CD4-positive, alpha-beta T cell treated with Interleukin-10 for 1 hour (primary cell): Measurements from ENCODE around the gene CROCC2.

Experiments
- DNase-seq: peaks from one replicate; pipeline ENCODE4 v3.0.0-alpha.2; 2020

Gene CROCC2

GRCh38 chr2:241005569-241005968 lies 99.4 kb downstream of the CROCC2 start:
- DNase-seq, result no peak

GRCh38 chr2:241006412-241006811 lies 100.3 kb downstream of the CROCC2 start:
- DNase-seq, result no peak

- no peak for DNase-seq
Observed at GRCh38 chr2:241007111-241007510, 101.0 kb downstream of the CROCC2 start.

GRCh38 chr2:241007880-241008710 lies 102.0 kb downstream of the CROCC2 start:
- no peak for DNase-seq

- no peak for DNase-seq
Observed at GRCh38 chr2:241008711-241009121, 102.6 kb downstream of the CROCC2 start.

DNA sequence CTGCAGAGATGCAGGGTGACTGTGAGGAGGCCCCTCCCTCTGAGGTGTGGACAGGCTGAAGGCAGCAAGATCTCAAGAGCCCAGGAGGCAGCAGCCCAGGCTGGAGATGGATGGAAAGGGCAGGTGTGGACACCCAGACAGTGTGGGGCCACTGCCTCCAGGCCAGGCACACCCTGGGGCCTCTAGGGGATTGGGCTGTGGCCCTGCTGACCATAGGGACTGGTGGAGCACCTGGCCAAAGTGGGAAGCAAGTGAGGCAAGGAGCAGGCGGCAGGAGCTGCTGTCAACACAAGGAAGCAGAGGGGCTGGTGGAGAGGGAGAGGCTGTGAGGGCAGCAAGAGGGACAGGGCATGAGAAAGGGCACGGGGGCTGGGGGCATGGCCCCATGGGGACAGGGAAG lies 103.1 kb downstream of the CROCC2 start:
- DNase-seq, result no peak

DNA sequence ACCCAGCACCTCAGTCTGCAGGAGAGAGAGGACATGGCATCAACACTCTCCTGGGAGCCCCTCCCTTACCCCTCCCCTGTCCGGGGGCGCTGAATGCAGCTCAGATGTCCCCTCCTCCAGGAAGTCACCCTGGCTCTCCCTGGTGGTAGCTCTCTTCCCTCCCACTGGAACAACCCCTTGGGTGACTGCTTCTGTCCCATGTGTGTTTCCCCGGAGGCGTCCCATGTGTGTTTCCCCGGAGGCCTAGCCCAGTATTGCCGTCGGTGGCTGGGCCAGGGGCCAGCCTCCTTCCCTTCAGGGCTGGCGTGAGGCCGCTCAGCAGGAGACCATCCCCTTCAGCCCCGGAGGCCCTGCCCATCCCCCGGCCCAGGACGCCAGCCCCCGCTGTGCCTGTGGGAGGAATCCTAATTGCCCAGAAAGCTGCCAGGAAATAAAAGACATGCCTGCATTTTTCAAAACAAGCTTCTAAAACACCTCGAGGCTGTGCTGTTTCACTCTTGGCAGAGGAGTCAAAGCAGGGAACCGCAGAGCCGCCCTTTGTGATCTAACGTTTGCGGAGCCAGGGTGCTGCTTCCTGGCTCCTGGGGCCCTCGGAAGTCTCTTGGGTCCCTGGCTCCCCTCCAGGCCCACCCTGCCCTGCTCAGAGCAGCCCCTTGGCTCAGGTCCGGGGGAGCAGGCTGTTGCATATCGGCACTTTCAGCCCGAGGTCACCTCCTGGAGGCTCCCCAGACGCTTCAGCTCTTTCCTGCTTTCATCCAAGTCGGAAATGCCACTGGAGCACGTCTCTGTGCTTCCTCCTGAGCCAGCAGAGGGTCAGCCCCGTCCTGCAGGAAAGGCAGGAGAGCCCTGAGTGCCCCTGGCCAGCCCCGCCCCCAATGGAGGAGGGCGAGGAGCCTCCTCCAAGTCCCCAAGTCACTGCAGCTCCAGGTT lies 103.7 kb downstream of the CROCC2 start:
- DNase-seq, result peak; percentile 28

DNA sequence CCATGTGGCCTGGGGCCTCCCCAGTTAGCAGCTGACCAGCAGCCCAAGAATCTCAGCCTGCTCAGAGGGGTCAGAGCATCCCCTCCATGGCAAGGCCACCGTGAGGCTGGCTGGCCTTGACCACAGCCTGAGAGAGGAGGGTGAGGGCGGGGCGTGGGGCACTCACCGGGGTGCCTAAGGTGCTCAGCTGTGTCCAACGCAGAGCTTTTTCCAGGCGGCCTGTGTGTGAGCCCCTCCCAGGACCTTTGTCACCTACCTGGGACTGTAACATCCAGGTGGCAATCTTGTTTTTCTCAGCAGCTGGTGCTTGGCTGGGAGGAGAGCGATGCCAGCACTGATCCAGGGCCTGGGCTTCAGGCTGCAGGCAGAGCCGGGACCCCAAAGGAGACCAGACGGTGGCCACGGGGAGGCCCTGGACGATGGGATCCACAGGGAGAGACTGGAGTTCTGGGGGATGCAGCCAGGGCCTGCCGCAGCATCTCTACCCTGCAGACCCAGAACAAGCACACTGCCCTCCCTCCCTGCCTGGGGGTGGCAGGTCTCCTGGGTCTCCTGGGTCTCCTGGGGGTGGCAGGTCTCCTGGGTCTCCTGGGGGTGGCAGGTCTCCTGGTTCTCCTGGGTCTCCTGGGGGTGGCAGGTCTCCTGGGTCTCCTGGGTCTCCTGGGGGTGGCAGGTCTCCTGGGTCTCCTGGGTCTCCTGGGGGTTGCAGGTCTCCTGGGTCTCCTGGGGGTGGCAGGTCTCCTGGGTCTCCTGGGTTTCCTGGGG lies 104.6 kb downstream of the CROCC2 start:
- DNase-seq, result no peak

GRCh38 chr2:241011296-241011600 lies 105.1 kb downstream of the CROCC2 start:
- DNase-seq, result no peak

DNA sequence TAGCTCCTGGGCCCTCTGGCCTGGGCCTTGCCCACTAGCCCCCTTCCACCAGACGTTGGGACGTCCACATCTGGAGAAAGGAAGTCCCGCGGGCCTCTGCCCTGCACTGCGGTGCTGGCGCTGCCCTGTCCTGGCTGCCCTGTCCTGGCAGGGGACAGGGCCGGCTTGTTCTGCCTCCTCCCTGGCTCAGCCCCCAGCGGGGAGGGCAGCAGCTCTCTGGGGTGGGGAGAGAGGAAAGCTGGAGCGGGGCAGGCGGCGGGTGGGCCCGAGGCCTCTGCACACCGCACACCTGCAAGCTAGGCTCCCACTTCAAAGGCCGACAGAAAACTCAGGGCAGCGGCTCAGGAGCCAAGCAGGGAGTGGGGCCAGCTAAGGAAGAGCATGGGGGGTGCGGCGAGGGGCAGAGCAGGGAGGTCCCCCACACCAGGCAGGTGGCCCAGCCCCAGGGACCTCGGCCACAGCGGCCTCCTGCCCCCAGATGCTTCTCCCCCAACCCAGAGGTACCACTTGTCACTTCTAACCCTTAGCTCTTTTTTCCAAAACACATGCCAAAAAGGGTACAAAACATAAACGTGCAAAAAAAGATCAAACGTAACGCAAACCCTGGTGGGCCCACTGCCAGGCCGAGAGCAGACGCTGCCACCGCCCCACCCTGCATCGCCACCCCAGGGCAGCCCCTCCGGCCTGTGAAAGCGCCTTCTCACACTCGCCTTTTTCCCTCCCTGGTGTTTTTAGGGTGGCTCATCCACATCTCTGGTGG lies 105.8 kb downstream of the CROCC2 start:
- no peak for DNase-seq

DNA sequence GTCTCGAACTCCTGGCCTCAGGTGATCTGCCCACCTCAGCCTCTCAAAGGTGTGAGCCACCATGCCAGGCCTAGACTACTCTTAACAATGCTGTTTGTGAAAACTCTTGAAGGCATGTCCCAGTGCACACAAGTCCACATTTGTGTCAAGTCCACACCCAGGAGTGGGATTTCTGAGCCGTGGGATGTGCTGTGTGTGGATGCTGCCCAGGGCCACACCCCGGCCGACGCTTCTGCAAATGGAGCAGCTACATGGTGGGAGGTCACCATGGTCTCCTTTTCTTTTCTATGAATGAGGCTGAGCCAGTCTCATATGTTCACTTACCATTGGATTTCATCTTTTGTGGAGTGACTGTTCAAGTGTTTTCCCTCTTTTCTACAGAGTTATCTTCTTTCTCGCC lies 108.1 kb downstream of the CROCC2 start:
- DNase-seq, result no peak

DNA sequence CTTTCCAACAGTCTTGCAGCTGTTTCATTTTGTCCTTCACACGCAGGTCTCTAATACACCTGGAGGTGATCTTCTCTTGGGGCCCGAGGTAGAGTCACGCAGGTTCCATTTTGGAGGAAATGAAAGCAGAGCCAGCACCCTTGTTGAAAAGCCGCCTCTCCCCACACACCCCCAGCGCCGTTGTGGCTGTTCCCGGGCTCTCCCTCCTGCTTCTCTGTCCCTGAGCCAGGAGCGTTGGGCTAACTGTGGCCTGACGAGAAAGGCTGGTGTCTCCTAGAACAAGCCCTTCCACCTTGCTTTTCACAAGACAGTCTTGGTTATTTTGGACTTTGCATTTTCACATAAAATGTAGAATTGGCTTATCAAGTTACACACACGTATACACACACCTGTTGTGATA lies 108.6 kb downstream of the CROCC2 start:
- no peak for DNase-seq

DNA sequence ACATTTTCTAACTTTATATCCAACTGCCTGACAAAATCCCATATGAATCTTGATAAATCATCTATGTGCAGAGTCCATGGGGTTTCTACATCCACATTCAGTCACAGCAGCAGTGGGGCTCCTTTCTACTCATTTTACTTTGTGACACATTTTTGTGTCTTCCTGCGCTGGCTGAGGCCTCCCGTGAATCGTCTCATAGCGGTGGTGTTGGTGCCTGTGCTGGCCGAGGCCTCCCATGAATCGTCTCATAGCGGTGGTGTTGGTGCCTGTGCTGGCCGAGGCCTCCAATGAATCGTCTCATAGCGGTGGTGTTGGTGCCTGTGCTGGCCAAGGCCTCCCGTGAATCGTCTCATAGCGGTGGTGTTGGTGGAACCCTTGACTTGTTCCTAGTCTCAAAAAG lies 109.3 kb downstream of the CROCC2 start:
- DNase-seq, result no peak

DNA sequence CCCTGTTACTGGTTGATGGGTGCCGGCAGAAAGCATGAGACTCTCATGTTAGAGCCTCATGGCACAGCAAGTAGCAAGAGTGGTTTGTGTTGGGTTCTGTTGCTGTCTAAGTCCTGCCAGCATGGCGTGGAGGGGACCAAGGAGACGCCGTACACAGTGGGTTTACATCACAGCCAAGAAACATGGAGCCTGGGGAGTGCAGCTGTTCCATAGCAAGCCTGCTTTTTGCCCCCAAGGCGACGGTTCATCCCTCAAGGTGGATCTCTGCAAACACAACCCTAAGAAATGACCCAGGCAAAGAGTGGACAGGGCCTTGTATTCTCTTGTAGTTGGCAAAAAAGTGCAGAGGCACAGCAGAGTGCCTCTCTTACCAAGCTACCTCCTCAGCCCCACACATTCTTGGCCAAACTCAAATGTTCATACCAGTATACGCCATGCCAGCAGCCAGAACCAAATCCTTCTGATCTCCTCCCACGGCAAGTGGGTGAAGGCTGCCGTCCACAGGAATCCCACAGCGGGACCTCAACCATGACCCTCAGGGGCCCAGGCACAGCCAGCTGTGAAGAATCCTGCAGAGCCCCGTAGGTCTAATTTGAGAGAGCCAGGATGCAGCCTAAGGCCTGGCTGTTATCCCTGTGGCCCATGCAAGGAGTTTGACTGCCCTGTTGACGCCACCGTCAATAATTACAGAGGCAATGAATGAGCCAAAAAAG lies 111.2 kb downstream of the CROCC2 start:
- no peak for DNase-seq

DNA sequence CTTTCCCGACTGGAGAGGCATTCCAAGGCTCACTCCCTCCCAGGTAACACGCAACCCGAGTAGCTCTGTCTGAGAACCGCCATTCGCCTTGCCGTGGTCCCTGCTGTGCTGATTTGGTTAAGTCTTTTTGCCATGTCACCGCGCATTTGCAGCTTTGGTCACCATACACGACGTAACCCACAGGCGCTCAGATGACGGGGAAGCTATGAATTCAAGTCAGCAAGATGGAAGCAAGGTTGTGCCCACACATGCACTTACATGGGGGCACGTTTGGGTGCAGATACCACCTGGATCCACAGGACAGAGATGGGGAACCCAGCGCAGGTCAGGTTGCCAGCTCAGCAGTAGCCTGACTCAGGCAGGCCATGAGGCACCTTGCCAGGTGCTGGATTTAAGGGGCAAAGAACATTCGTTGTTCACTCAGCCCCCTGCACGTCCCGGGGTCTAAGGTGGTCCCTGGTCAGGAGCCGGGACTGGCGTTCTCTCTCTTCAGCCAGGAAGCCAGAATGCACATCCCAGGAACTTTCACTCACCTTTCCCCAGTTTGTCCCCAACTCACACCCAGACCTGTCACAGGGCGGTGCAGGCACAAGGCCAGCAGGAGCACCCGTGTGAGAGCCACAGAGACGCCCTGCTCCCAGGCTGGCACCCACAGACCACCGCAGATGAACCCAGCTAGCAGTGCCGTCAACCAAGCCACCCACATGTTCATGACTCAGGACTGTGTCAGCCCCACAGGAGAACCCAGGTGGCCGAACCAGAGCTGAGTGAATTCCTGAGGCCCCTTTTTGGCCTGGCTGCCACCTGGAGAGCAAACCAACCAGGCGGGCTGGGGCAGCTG lies 112.1 kb downstream of the CROCC2 start:
- DNase-seq, result no peak

DNA sequence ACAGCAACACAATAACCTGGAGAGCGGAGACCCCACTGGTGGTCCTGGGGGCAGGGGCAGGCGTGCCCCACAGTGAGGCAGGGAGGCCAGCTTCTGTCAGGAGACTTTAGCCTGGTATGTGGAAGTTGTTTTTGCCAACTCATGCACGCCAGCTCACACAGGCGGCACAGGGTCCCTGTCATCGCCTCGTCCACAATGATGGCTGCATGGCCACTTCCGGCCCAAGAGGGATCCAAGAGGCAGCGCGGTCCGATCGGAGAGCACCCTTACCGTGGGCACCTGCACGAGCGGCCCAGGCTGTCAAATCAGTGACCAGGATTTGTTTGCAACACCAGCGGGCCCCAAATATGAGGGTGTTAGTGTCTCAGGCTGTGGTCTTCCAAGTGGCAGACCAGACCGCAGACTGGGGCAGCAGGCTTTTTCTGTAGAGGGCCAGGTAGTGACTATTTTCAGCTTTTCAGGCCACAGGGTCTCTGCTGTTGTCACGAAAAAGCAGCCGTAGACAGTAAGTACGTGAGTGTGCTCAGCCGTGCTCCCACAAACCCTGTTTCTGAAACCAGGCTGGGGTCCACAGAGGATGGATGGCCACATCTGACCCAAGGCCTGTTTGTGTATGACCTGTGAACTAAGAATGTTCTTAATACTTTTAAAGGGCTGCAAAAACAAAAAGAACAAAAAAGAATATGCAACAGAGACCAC lies 113.5 kb downstream of the CROCC2 start:
- DNase-seq, result no peak

- DNase-seq, result no peak
Observed at GRCh38 chr2:241020201-241020600, 114.1 kb downstream of the CROCC2 start.

DNA sequence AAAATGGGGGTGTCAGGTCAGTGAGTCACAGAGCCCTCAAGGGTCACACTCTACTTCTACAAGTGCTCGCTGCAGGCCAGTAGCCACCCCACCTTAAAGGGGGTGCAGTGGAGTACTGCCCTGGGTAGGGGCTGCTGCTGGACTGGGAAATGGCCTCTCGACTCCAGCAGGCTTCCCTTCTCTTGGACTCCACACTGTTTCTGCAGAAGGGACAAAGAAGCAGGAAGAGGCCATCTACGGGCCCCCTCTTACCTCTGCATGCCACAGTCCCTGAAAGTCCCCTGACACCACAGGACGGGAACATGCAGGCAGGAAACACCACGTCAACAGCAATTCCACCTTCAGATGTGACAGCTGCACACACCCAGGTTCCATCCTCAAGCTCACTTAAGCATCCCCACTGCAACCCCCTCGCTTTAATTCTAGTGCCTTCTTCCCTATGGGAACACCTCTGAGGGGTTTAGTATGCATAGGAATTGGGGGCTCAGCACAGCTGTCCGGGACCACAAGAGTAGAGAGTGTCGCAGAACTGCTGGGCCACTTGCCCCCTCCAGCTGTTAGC lies 114.6 kb downstream of the CROCC2 start:
- no peak for DNase-seq

DNA sequence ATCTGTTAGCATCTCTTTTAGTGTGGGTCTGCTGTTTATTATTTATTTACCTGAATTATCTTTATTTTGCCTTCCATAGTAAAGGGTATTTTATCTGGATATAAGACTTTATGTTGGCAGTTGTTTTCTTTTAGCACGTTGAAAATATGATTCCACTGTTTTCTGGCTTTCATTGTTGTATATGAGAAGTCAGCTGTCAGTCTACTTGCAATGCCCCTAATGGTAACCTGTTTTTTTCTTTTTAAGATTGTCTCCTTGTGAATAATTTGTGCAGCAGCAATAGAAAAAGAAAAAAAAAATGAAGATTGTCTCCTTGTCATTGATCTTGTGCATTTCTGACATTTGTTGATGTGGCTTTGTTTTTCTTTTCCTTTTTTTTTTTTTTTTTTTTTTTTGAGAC lies 119.5 kb downstream of the CROCC2 start:
- no peak for DNase-seq
